ENCODE results near the gene NXN. TPM values are rescaled to one million over a fixed set of nuclear protein-coding genes. Genes with fewer than 3 reads are reported as not detected.

Gene NXN
- total RNA-seq, 6 donors from 2014 or later, result 32.4 to 63.1 (median 52.2) TPM

- TF ChIP-seq EP300 (IDR thresholded peaks at IDR 0.05), result no peak
- no peak for TF ChIP-seq CTCF (IDR thresholded peaks at IDR 0.05)
- TF ChIP-seq POLR2A (IDR thresholded peaks at IDR 0.05), result no peak
- TF ChIP-seq POLR2AphosphoS5 (IDR thresholded peaks at IDR 0.05), result no peak
- no peaks in the 10 kb centered on the region for H3K9me3 ChIP-seq
- DNase-seq, result no peak
- ATAC-seq (ENCODE audit: low FRiP score in 2 of 2), result no peak
- 88 to 97% methylated on average over 6 to 11 of the region's 11 CpGs for WGBS, 2 donors
- H3K27ac ChIP-seq, result no peak overlapping the region
- peaks cover 2 to 13% (median 10%) of the 10 kb centered on the region in 4 donors for H3K4me1 ChIP-seq
- H3K4me3 ChIP-seq, result no peak overlapping the region
- no peaks in the 10 kb centered on the region for H3K27me3 ChIP-seq
- peaks cover 0 to 27% (median 10%) of the 10 kb centered on the region in 4 donors for H3K36me3 ChIP-seq
Measured at GRCh38 chr17:799261-799660, 180.3 kb downstream of the NXN start.

GRCh38 chr17:798246-798645, 181.3 kb downstream of the NXN start:
- H3K27ac ChIP-seq, result no peak overlapping the region
- DNase-seq (no peak), ATAC-seq (ENCODE audit: low FRiP score in 2 of 2) (no peak)
- H3K27me3 ChIP-seq, result no peaks in the 10 kb centered on the region
- TF ChIP-seq POLR2AphosphoS5 (IDR thresholded peaks at IDR 0.05) (no peak), EP300 (IDR thresholded peaks at IDR 0.05) (no peak), CTCF (IDR thresholded peaks at IDR 0.05) (no peak), POLR2A (IDR thresholded peaks at IDR 0.05) (no peak)
- no peaks in the 10 kb centered on the region for H3K9me3 ChIP-seq
- peaks cover 2 to 14% (median 10%) of the 10 kb centered on the region in 4 donors for H3K4me1 ChIP-seq
- H3K36me3 ChIP-seq, result peaks cover 0 to 19% (median 6%) of the 10 kb centered on the region in 4 donors
- WGBS, 2 donors, result 79 to 89% methylated on average over 11 of the region's 11 CpGs
- no peak overlapping the region for H3K4me3 ChIP-seq

GRCh38 chr17:797236-797840, 182.2 kb downstream of the NXN start:
- TF ChIP-seq POLR2AphosphoS5 (IDR thresholded peaks at IDR 0.05) (no peak), POLR2A (IDR thresholded peaks at IDR 0.05) (no peak), CTCF (IDR thresholded peaks at IDR 0.05) (peak in 2 of 6 experiments; percentile 15 to 18), EP300 (IDR thresholded peaks at IDR 0.05) (no peak)
- H3K4me1 ChIP-seq, result peaks cover 2 to 14% (median 10%) of the 10 kb centered on the region in 4 donors
- peaks cover 5 to 17% (median 11%) of the 10 kb centered on the region in 4 donors for H3K36me3 ChIP-seq
- peak overlapping the region in 2 of 4 donors; percentile 29 to 41 for H3K27ac ChIP-seq
- ATAC-seq (ENCODE audit: low FRiP score in 2 of 2), result peak in 1 of 2 donors; percentile 30
- H3K27me3 ChIP-seq, result no peaks in the 10 kb centered on the region
- H3K9me3 ChIP-seq, result no peaks in the 10 kb centered on the region
- WGBS, 2 donors, result 59 to 80% methylated on average over 14 to 19 of the region's 22 CpGs
- H3K4me3 ChIP-seq, result no peak overlapping the region
- peak in 1 of 2 donors; percentile 57 for DNase-seq

DNA sequence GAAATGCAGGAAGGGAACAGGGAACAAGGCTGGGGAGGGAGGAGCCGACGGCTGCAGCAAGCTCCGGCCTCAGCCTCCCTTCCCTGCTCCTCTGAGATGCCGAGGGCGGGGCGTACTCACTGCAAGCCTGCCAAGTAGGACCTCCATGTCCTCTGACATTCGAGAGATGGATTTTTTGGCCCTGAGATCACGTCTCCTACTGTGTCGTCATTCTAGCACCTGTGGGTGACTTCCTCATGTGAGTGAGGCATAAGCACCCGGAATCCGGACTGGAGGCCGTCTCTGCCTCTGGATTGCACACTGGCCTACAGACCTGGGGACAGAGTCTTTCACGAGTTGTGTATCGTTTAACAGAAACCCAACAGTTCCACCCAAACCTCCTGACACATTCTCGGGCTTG, 183.0 kb downstream of the NXN start:
- 66 to 83% methylated on average over 14 to 15 of the region's 15 CpGs for WGBS, 2 donors
- H3K9me3 ChIP-seq, result no peaks in the 10 kb centered on the region

More for the DNA sequence above, 183.0 kb downstream of the NXN start:
- TF ChIP-seq POLR2AphosphoS5 (IDR thresholded peaks at IDR 0.05), result no peak
- TF ChIP-seq EP300 (IDR thresholded peaks at IDR 0.05), result no peak
- TF ChIP-seq CTCF (IDR thresholded peaks at IDR 0.05), result no peak
- no peak for TF ChIP-seq POLR2A (IDR thresholded peaks at IDR 0.05)
- H3K4me1 ChIP-seq, result peaks cover 2 to 14% (median 10%) of the 10 kb centered on the region in 4 donors
- DNase-seq, result no peak
- no peaks in the 10 kb centered on the region for H3K27me3 ChIP-seq
- peak overlapping the region in 1 of 4 donors; percentile 41 for H3K27ac ChIP-seq
- no peak overlapping the region for H3K4me3 ChIP-seq
- no peak for ATAC-seq (ENCODE audit: low FRiP score in 2 of 2)
- H3K36me3 ChIP-seq, result peaks cover 5 to 23% (median 18%) of the 10 kb centered on the region in 4 donors

Data from upper lobe of left lung (tissue), 6 donors.